ENCODE data around the gene BRD1. TPM values are rescaled to one million over a fixed set of nuclear protein-coding genes. Genes with fewer than 3 reads are reported as not detected.
A peak's percentile ranks its signal among the peaks of the same experiment; 100 is the strongest.

BRD1 gene
- total RNA-seq, 1 experiment from 2014 or later = 31.3 TPM

GRCh38 chr22:49773531-49773930 lies 54.1 kb downstream of the BRD1 start:
- intact Hi-C loops (cut with micrococcal nuclease) = no loop called here
- no peak overlapping the region for H3K9ac ChIP-seq (ENCODE audit: low read length)
- no peak overlapping the region for H3K27ac ChIP-seq (ENCODE audit: low read depth, low read length)
- TSS peak; percentile 57 for BruUV-seq (replicated peaks)
- DNase-seq (ENCODE audit: low read depth, low spot score) (no peak), ATAC-seq (no peak)
- H3K9me2 ChIP-seq (ENCODE audit: insufficient read depth) = no peaks in the 10 kb centered on the region
- peaks cover 7% of the 10 kb centered on the region; the same call in 1 of the 2 replicates for H4K20me1 ChIP-seq (ENCODE audit: insufficient read depth)
- no peak overlapping the region for H3K4me2 ChIP-seq (ENCODE audit: low read length)
- TF ChIP-seq EGR1 (IDR thresholded peaks at IDR 0.05; ENCODE audit: low read depth) = no peak
- no peak for TF ChIP-seq ZFX (IDR thresholded peaks at IDR 0.05)
- no peak for TF ChIP-seq SIN3A (IDR thresholded peaks at IDR 0.05; ENCODE audit: low read depth)
- TF ChIP-seq EZH2phosphoT487 (IDR thresholded peaks at IDR 0.05; ENCODE audit: borderline replicate concordance) = no peak
- no peak for TF ChIP-seq ELF1 (IDR thresholded peaks at IDR 0.05; ENCODE audit: borderline replicate concordance, low read depth)
- TF ChIP-seq POLR2A (IDR thresholded peaks at IDR 0.05; ENCODE audit: borderline replicate concordance, extremely low read depth, insufficient read depth, insufficient read length) = no peak
- TF ChIP-seq FOSL1 (IDR thresholded peaks at IDR 0.05; ENCODE audit: low read depth) = no peak
- TF ChIP-seq CBX3 (IDR thresholded peaks at IDR 0.05; ENCODE audit: low read depth) = no peak
- no peak for TF ChIP-seq RAD21 (IDR thresholded peaks at IDR 0.05; ENCODE audit: low read depth)
- TF ChIP-seq SP1 (IDR thresholded peaks at IDR 0.05; ENCODE audit: low read depth) = no peak
- TF ChIP-seq SRF (IDR thresholded peaks at IDR 0.05; ENCODE audit: low read depth) = no peak
- TF ChIP-seq YY1 (IDR thresholded peaks at IDR 0.05; ENCODE audit: extremely low read depth, insufficient replicate concordance, low read depth, low read length) = no peak
- no peak for TF ChIP-seq JUND (IDR thresholded peaks at IDR 0.05)
- TF ChIP-seq TCF7L2 (IDR thresholded peaks at IDR 0.05; ENCODE audit: borderline replicate concordance, extremely low read depth, insufficient read depth, insufficient read length) = no peak
- TF ChIP-seq EZH2 (IDR thresholded peaks at IDR 0.05) = no peak
- TF ChIP-seq, protein P1, sequence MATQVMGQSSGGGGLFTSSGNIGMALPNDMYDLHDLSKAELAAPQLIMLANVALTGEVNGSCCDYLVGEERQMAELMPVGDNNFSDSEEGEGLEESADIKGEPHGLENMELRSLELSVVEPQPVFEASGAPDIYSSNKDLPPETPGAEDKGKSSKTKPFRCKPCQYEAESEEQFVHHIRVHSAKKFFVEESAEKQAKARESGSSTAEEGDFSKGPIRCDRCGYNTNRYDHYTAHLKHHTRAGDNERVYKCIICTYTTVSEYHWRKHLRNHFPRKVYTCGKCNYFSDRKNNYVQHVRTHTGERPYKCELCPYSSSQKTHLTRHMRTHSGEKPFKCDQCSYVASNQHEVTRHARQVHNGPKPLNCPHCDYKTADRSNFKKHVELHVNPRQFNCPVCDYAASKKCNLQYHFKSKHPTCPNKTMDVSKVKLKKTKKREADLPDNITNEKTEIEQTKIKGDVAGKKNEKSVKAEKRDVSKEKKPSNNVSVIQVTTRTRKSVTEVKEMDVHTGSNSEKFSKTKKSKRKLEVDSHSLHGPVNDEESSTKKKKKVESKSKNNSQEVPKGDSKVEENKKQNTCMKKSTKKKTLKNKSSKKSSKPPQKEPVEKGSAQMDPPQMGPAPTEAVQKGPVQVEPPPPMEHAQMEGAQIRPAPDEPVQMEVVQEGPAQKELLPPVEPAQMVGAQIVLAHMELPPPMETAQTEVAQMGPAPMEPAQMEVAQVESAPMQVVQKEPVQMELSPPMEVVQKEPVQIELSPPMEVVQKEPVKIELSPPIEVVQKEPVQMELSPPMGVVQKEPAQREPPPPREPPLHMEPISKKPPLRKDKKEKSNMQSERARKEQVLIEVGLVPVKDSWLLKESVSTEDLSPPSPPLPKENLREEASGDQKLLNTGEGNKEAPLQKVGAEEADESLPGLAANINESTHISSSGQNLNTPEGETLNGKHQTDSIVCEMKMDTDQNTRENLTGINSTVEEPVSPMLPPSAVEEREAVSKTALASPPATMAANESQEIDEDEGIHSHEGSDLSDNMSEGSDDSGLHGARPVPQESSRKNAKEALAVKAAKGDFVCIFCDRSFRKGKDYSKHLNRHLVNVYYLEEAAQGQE (IDR thresholded peaks at IDR 0.05; ENCODE audit: low read depth) = no peak
- TF ChIP-seq CEBPB (IDR thresholded peaks at IDR 0.05; ENCODE audit: low read depth) = no peak
- peaks cover 6 to 18% of the 10 kb centered on the region in 2 experiments; a peak in 3 of 4 replicates for H3K36me3 ChIP-seq (ENCODE audit: control insufficient read depth in 1 of 2, insufficient read depth in 2 of 2, low read length in 2 of 2)
- H2AFZ ChIP-seq (ENCODE audit: low read depth, low read length, poor library complexity, severe bottlenecking) = no peak overlapping the region
- no peaks in the 10 kb centered on the region; the same call in 1 of the 2 replicates for H3K79me2 ChIP-seq (ENCODE audit: insufficient read depth, low read length)
- no peaks in the 10 kb centered on the region for H3K9me3 ChIP-seq (ENCODE audit: control insufficient read depth in 1 of 2, insufficient read depth in 1 of 2, low read depth in 1 of 2, low read length in 2 of 2)
- no peak overlapping the region for H3K4me3 ChIP-seq (replicated peaks in 1 of 2; ENCODE audit: low read depth in 1 of 2, low read length in 2 of 2)
- no peaks in the 10 kb centered on the region for H3K27me3 ChIP-seq (ENCODE audit: insufficient read depth, low read length)
- RAD21 ChIA-PET (ENCODE audit: low non-redundant PET in 1 of 2, low total read pairs in 2 of 2, uncharacterized antibody in 2 of 2, unreplicated experiment in 2 of 2) = no interaction called here
- POLR2A ChIA-PET = no interaction called here
- CTCF ChIA-PET = no interaction called here
- no peaks in the 10 kb centered on the region for H3K4me1 ChIP-seq (ENCODE audit: control insufficient read depth in 1 of 2, insufficient read depth in 2 of 2, low read length in 2 of 2)
